Calu3 (cell line): Measurements from ENCODE around the gene SLC22A23. TPM values are rescaled to one million over a fixed set of nuclear protein-coding genes. Genes with fewer than 3 reads are reported as not detected.

Experiments used
- BruUV-seq: library from RNA; stranded (reverse); fragments of 400-500 nt; replicated peaks from 2 replicates; lab custom pipeline; 2021; lab: Mats Ljungman, UMichigan
- CTCF ChIA-PET: fragments of 300-600 bp; sonication (Branson Sonifier 250); formaldehyde crosslinking; loops from one replicate; lab custom pipeline; 2022; ENCODE audit warnings: antibody characterized with exemption; lab: Charles Lee
- DNase-seq: peaks from one replicate; pipeline ENCODE4 v3.0.0; 2022
- H3K27ac Mint-ChIP-seq: one replicate; pipeline ENCODE4 v1.8.0; 2022; ENCODE audit warnings: mixed read lengths; ENCODE audit not compliant: unreplicated experiment
- H3K27me3 Mint-ChIP-seq: one replicate; pipeline ENCODE4 v1.8.0; 2022; ENCODE audit warnings: mixed read lengths; ENCODE audit not compliant: unreplicated experiment
- H3K36me3 Mint-ChIP-seq: one replicate; pipeline ENCODE4 v1.8.0; 2022; ENCODE audit warnings: mild to moderate bottlenecking, moderate library complexity, mixed read lengths; ENCODE audit not compliant: insufficient read depth, unreplicated experiment
- H3K4me1 Mint-ChIP-seq: one replicate; pipeline ENCODE4 v1.8.0; 2022; ENCODE audit warnings: mild to moderate bottlenecking, low read depth, mixed read lengths; ENCODE audit not compliant: unreplicated experiment
- H3K4me3 Mint-ChIP-seq: one replicate; pipeline ENCODE4 v1.8.0; 2022; ENCODE audit warnings: mild to moderate bottlenecking, low read depth, moderate library complexity, mixed read lengths; ENCODE audit not compliant: unreplicated experiment
- H3K9me3 Mint-ChIP-seq: one replicate; pipeline ENCODE4 v1.8.0; 2022; ENCODE audit warnings: low read depth, mixed read lengths; ENCODE audit not compliant: unreplicated experiment
- intact Hi-C: fragments of 100-400 bp; cut with micrococcal nuclease; formaldehyde crosslinking; loops from one replicate; pipeline ENCODE4 v1.10.0; 2022; ENCODE audit not compliant: unreplicated experiment
- total RNA-seq: library from RNA; stranded (reverse); gene quantifications from 2 replicates; pipeline ENCODE4 v1.2.3, GENCODE V29; 2022
- TF ChIP-seq, protein P1 (sequence below): fragments of 200-600 bp; IDR thresholded peaks from one replicate; pipeline ENCODE4 v1.8.0; 2022; ENCODE audit warnings: antibody characterized with exemption; ENCODE audit not compliant: unreplicated experiment

The SLC22A23 gene
- total RNA-seq, 1 experiment from 2014 or later, result 3.9 TPM

DNA sequence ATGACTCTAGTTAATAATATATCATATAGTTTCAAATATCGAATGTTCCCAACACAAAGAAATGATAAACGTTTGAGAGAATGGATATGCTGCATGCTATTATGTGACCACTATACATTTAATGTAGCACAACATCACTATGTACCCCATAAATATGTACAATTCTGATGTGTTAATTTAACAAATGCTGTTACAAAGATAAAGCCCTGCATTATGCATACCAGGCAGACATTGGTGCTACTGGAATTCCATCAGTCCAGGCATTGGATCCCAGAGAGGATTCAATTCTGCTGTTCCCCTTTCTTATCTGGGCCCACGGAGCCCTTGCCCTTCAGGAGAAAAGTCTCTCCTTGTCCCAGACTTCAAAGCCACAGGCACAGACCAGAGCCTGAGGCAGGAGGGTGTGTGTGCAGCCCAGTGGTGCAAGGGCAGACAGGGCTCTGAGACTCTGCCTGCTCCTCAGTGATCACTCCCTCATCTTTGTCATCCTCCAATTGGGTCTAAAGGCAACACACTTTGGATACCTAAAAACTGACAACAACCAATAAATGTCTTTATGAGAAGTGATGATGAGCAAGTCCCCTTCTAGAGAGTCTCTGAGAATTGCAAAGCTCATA lies 152.9 kb downstream of the SLC22A23 start:
- Mint-ChIP-seq H3K4me1 (no peaks in the 10 kb centered on the region), H3K4me3 (no peak overlapping the region), H3K27me3 (peaks cover 38% of the 10 kb centered on the region), H3K27ac (no peak overlapping the region), H3K36me3 (no peaks in the 10 kb centered on the region), H3K9me3 (no peaks in the 10 kb centered on the region)
- TF ChIP-seq, protein P1, sequence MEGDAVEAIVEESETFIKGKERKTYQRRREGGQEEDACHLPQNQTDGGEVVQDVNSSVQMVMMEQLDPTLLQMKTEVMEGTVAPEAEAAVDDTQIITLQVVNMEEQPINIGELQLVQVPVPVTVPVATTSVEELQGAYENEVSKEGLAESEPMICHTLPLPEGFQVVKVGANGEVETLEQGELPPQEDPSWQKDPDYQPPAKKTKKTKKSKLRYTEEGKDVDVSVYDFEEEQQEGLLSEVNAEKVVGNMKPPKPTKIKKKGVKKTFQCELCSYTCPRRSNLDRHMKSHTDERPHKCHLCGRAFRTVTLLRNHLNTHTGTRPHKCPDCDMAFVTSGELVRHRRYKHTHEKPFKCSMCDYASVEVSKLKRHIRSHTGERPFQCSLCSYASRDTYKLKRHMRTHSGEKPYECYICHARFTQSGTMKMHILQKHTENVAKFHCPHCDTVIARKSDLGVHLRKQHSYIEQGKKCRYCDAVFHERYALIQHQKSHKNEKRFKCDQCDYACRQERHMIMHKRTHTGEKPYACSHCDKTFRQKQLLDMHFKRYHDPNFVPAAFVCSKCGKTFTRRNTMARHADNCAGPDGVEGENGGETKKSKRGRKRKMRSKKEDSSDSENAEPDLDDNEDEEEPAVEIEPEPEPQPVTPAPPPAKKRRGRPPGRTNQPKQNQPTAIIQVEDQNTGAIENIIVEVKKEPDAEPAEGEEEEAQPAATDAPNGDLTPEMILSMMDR, result no peak
- no TSS peak for BruUV-seq
- CTCF ChIA-PET, result no interaction called here
- DNase-seq, result no peak
- intact Hi-C loops, result no loop called here

DNA sequence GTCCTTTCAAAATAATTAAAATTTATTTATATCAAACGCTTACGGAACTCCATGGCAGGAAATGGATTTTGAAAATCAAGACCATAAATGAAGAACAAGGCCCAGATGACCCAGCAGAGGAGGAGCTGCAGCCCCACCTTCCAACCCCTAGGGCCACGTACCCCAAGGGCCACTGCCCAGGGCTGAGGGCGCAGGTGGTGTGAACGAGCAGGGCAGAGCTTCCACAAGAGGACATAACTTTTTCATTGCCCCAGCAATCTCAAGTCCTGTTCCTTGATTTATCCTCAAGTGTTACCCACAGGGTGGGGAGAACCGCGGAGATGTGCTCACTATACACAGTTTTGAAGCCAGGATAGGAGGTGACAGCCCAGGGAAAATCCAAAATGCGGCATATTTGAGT lies 155.3 kb downstream of the SLC22A23 start:
- DNase-seq, result no peak
- Mint-ChIP-seq H3K36me3 (no peaks in the 10 kb centered on the region), H3K9me3 (no peaks in the 10 kb centered on the region), H3K4me1 (no peaks in the 10 kb centered on the region), H3K27ac (no peak overlapping the region), H3K4me3 (no peak overlapping the region), H3K27me3 (peaks cover 38% of the 10 kb centered on the region)
- no TSS peak for BruUV-seq
- TF ChIP-seq, protein P1, result no peak
- intact Hi-C loops, result no loop called here
- CTCF ChIA-PET, result no interaction called here

DNA sequence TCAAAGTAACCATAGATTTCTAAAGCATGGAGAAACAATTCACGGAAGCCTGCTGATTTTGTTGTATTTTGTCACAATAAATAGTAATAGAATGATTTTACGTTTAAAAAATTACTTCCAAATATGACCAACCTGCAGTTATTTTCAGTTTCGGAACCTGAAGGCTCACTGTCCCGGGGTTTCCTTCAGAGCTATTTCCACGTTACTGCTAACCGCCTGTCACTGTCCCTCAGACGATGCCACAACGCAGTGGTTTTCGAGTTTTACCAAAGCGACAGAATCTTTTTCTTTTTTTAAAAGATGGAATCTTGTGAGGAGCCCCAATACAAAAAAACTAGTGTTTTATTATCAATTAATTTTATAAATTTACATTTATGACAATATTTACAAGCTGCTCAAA lies 157.6 kb downstream of the SLC22A23 start:
- no TSS peak for BruUV-seq
- H3K4me1 Mint-ChIP-seq, result no peaks in the 10 kb centered on the region
- CTCF ChIA-PET, result interaction anchor here (0.6 kb wide), 1 partner anchor 21 kb away, joined by 6 read pairs; no protein-coding TSS in a partner anchor

DNA sequence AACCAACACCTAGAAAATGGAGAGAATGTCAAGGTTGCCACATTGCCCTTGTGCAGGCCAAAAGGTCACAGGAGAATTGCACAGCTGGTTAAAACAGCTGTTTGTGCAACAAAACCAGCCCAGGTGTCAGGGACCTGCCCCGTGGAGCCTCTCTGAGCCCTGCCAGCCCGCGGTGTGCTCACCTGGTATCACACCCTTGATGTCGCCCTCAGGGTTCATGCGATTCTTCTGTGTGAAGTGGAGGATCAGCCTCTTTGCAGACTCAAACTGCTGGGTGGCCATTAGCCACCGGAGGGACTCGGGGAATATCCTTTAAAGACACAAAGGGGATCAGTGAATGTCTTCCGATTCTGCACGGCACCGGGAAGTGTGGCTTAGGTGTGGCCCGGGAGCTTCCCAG lies 158.9 kb downstream of the SLC22A23 start:
- Mint-ChIP-seq H3K27ac (no peak overlapping the region), H3K9me3 (no peaks in the 10 kb centered on the region), H3K36me3 (no peaks in the 10 kb centered on the region), H3K27me3 (peaks cover 29% of the 10 kb centered on the region), H3K4me3 (no peak overlapping the region), H3K4me1 (no peaks in the 10 kb centered on the region)
- no TSS peak for BruUV-seq
- TF ChIP-seq, protein P1, result no peak
- DNase-seq, result no peak
- intact Hi-C loops, result no loop called here
- CTCF ChIA-PET, result no interaction called here

More for the DNA sequence above, 157.6 kb downstream of the SLC22A23 start:
- no peak for DNase-seq
- Mint-ChIP-seq H3K27me3 (peaks cover 32% of the 10 kb centered on the region), H3K4me3 (no peak overlapping the region), H3K9me3 (no peaks in the 10 kb centered on the region), H3K36me3 (no peaks in the 10 kb centered on the region), H3K27ac (no peak overlapping the region)
- intact Hi-C loops, result no loop called here
- TF ChIP-seq, protein P1, result no peak
